HG02588 (cell line): ENCODE measurements around the gene OR4D2.
A peak's percentile ranks its signal among the peaks of the same experiment; 100 is the strongest.

Experiments
- ATAC-seq: cut with Tn5 transposase; IDR thresholded peaks from one replicate; pipeline ENCODE4 v1.9.1; 2021; ENCODE audit warnings: mild to moderate bottlenecking, moderate library complexity; ENCODE audit not compliant: unreplicated experiment

Gene OR4D2

GRCh38 chr17:58205936-58206335 lies 39.2 kb downstream of the OR4D2 start:
- no peak for ATAC-seq

GRCh38 chr17:58207451-58207850 lies 40.7 kb downstream of the OR4D2 start:
- ATAC-seq = no peak

- ATAC-seq = no peak
Observed at GRCh38 chr17:58208344-58208743, 41.6 kb downstream of the OR4D2 start.

- no peak for ATAC-seq
Observed at GRCh38 chr17:58210922-58211321, 44.1 kb downstream of the OR4D2 start.

- no peak for ATAC-seq
Observed at GRCh38 chr17:58215685-58216084, 48.9 kb downstream of the OR4D2 start.

- ATAC-seq = no peak
Observed at GRCh38 chr17:58217766-58218165, 51.0 kb downstream of the OR4D2 start.

GRCh38 chr17:58219007-58219788 lies 52.4 kb downstream of the OR4D2 start, which contains the start of gene MKS1:
TSS of gene MKS1 (minus strand) at chr17:58219255. CDS start at chr17:58219230, 25 bp downstream.
- ATAC-seq = peak; percentile 97

- ATAC-seq = no peak
Observed at GRCh38 chr17:58219789-58220183, 53.0 kb downstream of the OR4D2 start.
